GM12874 (cell line): ENCODE results near the gene MAP3K10.

ENCODE experiments used
- TF ChIP-seq, protein P1 (sequence below): IDR thresholded peaks from 2 replicates; pipeline ENCODE4 v1.5.1; 2011; ENCODE audit warnings: low read depth, mild to moderate bottlenecking, control low read depth, low read length, moderate library complexity; ENCODE audit not compliant: insufficient read depth

Gene MAP3K10

GRCh38 chr19:40231057-40231456 is 39.8 kb downstream of the MAP3K10 start:
- TF ChIP-seq, protein P1, sequence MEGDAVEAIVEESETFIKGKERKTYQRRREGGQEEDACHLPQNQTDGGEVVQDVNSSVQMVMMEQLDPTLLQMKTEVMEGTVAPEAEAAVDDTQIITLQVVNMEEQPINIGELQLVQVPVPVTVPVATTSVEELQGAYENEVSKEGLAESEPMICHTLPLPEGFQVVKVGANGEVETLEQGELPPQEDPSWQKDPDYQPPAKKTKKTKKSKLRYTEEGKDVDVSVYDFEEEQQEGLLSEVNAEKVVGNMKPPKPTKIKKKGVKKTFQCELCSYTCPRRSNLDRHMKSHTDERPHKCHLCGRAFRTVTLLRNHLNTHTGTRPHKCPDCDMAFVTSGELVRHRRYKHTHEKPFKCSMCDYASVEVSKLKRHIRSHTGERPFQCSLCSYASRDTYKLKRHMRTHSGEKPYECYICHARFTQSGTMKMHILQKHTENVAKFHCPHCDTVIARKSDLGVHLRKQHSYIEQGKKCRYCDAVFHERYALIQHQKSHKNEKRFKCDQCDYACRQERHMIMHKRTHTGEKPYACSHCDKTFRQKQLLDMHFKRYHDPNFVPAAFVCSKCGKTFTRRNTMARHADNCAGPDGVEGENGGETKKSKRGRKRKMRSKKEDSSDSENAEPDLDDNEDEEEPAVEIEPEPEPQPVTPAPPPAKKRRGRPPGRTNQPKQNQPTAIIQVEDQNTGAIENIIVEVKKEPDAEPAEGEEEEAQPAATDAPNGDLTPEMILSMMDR, result no peak

GRCh38 chr19:40231544-40232424 is 40.6 kb downstream of the MAP3K10 start:
- TF ChIP-seq, protein P1, result no peak

DNA sequence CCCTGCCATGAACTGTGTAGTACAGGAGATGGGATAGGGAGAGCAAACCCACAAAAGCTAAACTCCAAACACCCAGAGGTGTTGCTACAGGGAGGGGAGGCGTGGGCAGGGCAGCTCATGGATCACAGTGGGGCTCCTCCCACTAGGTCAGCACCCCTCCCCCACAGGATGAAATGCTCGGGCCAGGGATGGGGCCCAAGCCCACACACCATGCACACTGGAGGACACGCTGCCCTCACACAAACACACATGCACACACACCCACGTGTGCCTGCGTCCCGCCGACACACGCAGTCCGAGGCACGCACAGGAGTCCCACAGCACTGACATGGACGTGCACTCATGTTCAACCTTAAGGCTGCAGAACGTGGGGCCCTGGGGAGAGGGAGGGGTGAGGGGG is 41.3 kb downstream of the MAP3K10 start:
- TF ChIP-seq, protein P1, result no peak

DNA sequence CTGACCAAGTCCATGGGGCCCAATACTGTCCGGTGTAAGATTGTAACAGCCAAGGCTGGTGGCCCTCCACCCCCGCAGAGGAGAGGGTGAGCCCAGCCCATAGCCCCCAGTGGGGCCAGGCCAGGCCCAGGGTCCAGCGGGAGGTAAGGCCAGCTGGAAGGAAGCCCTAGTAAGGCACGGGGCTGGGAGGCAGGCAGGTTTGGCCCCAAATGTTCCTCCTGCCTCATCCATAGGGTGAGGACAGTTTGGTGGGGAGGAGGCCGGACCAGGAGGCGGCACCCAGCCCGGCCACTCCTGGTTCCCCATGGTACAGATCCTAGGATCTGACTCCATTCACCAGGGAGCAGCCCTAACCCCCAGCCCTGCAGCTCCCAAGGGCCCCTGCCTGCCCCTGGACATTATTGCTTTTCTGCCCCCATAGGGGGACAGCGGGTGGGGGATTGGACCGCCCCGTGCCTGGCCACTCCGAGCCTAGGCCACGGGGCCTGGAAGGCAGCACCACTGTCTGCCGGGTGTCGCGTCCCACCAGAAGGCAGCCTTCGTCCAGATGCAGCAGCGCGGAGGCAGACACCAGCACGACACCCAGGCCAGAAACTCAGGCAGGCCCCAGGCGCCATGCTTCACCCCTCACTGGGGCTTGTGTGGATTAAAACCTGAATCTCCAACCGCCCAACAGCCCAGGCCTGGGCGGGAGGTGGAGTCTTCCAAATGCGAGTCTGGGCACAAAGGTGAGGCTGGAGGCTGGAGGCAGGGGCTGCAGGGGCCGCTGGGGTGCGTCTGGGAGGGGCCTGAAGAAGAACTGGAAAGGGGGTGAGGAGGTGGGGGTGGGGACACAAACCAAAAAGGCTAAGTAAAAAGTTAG is 42.0 kb downstream of the MAP3K10 start:
- TF ChIP-seq, protein P1, result no peak

DNA sequence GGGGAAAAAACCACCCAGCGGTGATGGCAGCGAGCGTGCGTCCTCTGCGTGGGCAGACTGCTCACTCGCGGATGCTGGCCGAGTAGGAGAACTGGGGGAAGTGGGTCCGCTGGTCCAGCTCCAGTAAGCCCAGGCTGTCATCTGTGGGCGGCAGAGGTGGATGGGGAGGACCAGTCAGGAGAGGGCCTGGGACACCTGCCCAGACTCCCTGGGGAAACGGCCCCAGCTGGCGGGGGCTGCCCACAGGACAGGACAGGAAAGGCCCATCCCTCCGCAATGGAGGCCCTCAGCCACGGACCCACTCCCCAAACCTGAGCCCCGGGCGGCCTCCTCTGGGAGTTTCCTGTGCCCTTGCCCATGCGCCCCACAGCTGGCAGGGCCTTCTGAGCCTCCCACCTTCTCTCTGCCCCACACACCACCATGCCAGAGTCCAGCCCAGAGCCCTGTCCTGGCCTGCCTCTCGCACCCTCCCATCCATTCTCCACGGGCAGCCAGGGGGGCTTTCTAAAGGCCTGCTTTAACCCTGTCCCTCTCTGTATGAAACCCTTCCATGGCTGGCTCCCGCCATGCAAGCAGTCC is 42.7 kb downstream of the MAP3K10 start:
- TF ChIP-seq, protein P1, result no peak

DNA sequence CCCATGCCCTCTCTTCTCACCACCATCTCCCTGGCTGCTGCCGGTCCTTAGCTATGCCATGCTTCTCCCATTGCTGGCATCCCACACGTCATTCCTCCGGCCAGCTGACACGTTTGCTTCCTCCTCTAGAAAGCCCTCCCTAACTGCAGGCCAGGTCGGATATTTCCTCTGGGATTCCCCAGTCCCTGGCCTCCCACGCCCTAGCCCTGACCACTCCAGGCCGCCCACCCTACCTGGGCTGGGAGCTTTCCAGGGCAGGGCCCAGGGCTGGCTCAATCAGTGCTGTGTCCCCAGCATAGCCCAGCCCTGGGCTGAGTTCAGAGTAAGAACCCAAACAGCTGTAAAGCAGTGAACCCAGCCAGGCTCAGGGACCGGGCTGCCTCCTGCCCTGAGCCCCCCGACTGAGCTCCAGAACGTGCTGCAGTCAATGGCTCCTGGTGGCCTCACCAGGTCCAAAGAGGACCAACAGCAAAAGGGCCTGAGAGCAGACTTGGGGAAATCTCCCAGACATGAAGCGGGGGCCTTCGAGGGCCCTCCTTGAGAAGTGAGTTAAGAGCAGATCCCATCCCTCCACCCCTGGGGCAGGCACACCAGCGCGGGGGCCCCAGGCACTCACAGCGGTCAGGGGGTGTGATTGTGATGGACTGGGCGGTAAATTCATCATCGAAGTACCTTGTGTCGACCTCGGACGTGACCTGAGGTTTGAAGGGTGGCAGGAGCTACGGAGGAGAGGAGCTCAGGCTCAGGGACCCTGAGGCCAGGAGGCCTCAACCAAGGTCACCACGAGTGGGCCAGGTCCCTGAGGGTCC is 43.4 kb downstream of the MAP3K10 start:
- TF ChIP-seq, protein P1, result no peak
